Pancreas (tissue), 10 donors: Measurements from ENCODE around the gene DAB2IP. TPM values are rescaled to one million over a fixed set of nuclear protein-coding genes. Genes with fewer than 3 reads are reported as not detected.

ENCODE experiments used
- ATAC-seq, 4 donors: fragments of 200-7000 bp; cut with Tn5 transposase; one replicate each; pipeline versions ENCODE4 v1.8.0 to v1.9.1; 2020; ENCODE audit warnings: mild to moderate bottlenecking in 4 of 4, moderate library complexity in 4 of 4
- DNase-seq, 6 donors: peaks; one replicate each; pipeline ENCODE4 v3.0.0-alpha.2; 2020
- FAIRE-seq: peaks from 2 replicates; lab custom pipeline; 2012; peaks lifted over from hg19 to GRCh38; lab: Jason Lieb, UNC
- H3K27ac ChIP-seq, 4 donors: fragments of 200-600 bp; sonication (generic); 1 replicate in 3 of 4; 2 replicates in 1 of 4; pipeline versions ENCODE4 v1.5.0 to v1.8.0; 2020
- H3K27me3 ChIP-seq, 4 donors: fragments of 200-600 bp; one replicate each; pipeline ENCODE4 v1.8.0; 2021
- H3K36me3 ChIP-seq, 3 donors: fragments of 200-600 bp; sonication (generic) in 1 of 3; one replicate each; pipeline versions ENCODE4 v1.5.0 to v1.8.0; 2020 to 2021
- H3K4me1 ChIP-seq, 3 donors: fragments of 200-600 bp; one replicate each; pipeline ENCODE4 v1.8.0; 2021
- H3K4me3 ChIP-seq, 4 donors: fragments of 200-600 bp; sonication (generic) in 2 of 4; one replicate each; pipeline versions ENCODE4 v1.5.0 to v1.8.0; 2020 to 2021
- H3K9me3 ChIP-seq, 4 donors: fragments of 200-600 bp; one replicate each; pipeline ENCODE4 v1.8.0; 2021
- CTCF ChIP-seq, 4 donors: fragments of 200-600 bp; sonication (generic) in 3 of 4; IDR thresholded peaks; one replicate each; pipeline versions ENCODE4 v1.5.0 to v1.8.0; 2021; ENCODE audit warnings: antibody characterized with exemption in 4 of 4
- WGBS, 2 donors: extraction: QIAGEN DNeasy Blood & Tissue Kit; methylation state at CpG; one replicate each; pipeline ENCODE4 v1.1.7; 2013; 5-methylcytosine and 5-hydroxymethylcytosine counted together
- intact Hi-C, 3 donors: fragments of 100-400 bp; cut with DNase I; formaldehyde crosslinking; loops; one replicate each; pipeline versions ENCODE4 v1.11.1 to v1.14.2; 2022
- polyA plus RNA-seq, 2 donors: library from polyadenylated mRNA; stranded (reverse); fragments of 200-250 nt; gene quantifications; one replicate each; pipeline ENCODE4 v1.2.3, GENCODE V29; 2013
- total RNA-seq, 6 donors: library from RNA; stranded (reverse); fragmentation: NEBNext Ultra II Directional in 4 of 6; extraction: Animal tissue kit (Norgen Biotek cat#: 25700) in 4 of 6; gene quantifications; one replicate each; pipeline versions ENCODE4 v1.2.1 to v1.2.4, GENCODE V29; 2021 to 2023
- donor health status: healthy with polysubstance abuse.
- donor health status: DM: no; HTN: no; CAD: no; lungs with moderate emphysema.
- donor health status: DM: no; HTN: no; CAD: no.
- donor health status: control.
- donor health status: control.
- donor health status: Bipolar disorder and iron deficiency.
- donor health status: DM: yes; HTN: yes; CAD: no.
- donor health status: DM: no; HTN: no; CAD: no.
- donor health status: DM: no; HTN: no; CAD: no.
- donor health status: DM: yes; HTN: yes; CAD: no.

The DAB2IP gene
- total and polyA plus RNA-seq, 8 donors: 14.7 to 52.1 (median 25.3) TPM

GRCh38 chr9:121812159-121812735 is 160.8 kb downstream of the DAB2IP start:
- TF ChIP-seq CTCF (IDR thresholded peaks at IDR 0.05): no peak
- Histone ChIP-seq H3K36me3 (no peaks in the 10 kb centered on the region), H3K9me3 (no peaks in the 10 kb centered on the region), H3K4me1 (no peaks in the 10 kb centered on the region), H3K27me3 (no peaks in the 10 kb centered on the region), H3K4me3 (no peak overlapping the region), H3K27ac (no peak overlapping the region)
- FAIRE-seq (no peak), ATAC-seq (no peak), DNase-seq (no peak)
- intact Hi-C loops: no loop called here
- WGBS, 2 donors: 79 to 82% methylated on average over 12 of the region's 12 CpGs

DNA sequence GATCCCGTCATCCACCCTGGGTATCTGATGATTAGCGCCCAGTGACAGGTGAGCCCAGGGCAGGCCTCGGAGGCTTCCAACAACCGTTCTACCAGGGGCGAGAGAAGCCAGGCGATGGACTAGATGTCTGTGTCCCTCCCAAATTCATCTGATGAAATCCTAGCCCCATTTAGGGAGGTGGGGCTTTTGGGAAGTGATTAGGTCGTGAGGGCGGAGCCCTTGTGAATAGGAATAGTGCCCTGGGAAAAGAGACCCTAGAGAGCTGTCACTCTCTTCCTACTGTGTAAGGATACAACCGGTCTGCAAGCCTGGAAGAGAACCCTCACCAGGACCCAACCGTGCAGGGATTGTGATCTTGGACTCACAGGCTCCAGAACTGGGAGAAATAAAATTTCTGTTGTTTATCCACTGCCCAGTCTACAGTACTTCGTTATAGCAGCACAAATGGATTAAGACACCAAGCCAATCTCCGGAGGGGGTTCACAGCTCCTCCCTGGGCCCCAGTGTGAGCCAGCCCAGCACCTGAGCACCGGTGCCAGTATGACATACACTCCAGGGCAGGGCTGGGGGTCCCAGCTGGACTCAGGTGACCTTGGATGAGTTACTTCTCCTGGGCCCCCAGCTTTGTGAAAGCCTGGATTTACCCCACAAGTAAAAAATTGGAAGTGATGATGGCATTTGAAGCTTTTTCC is 162.2 kb downstream of the DAB2IP start:
- no peak for DNase-seq

GRCh38 chr9:121814594-121814993 is 163.2 kb downstream of the DAB2IP start:
- WGBS, 2 donors: 82 to 86% methylated on average over 11 of the region's 11 CpGs
- TF ChIP-seq CTCF (IDR thresholded peaks at IDR 0.05): no peak
- H3K27me3 ChIP-seq: no peaks in the 10 kb centered on the region
- FAIRE-seq (no peak), ATAC-seq (no peak), DNase-seq (no peak)
- no peaks in the 10 kb centered on the region for H3K4me1 ChIP-seq
- H3K9me3 ChIP-seq: no peaks in the 10 kb centered on the region
- no peaks in the 10 kb centered on the region for H3K36me3 ChIP-seq
- no peak overlapping the region for H3K4me3 ChIP-seq
- H3K27ac ChIP-seq: no peak overlapping the region
- intact Hi-C loops: no loop called here

More for the DNA sequence above, 162.2 kb downstream of the DAB2IP start:
- Histone ChIP-seq H3K27me3 (no peaks in the 10 kb centered on the region), H3K4me1 (no peaks in the 10 kb centered on the region), H3K27ac (no peak overlapping the region), H3K36me3 (no peaks in the 10 kb centered on the region), H3K9me3 (no peaks in the 10 kb centered on the region), H3K4me3 (no peak overlapping the region)
- ATAC-seq (no peak), FAIRE-seq (no peak)
- no peak for TF ChIP-seq CTCF (IDR thresholded peaks at IDR 0.05)
- intact Hi-C loops: no loop called here
- WGBS, 2 donors: 85 to 86% methylated on average over 13 of the region's 13 CpGs

- Histone ChIP-seq H3K36me3 (no peaks in the 10 kb centered on the region), H3K4me1 (no peaks in the 10 kb centered on the region), H3K4me3 (no peak overlapping the region), H3K9me3 (no peaks in the 10 kb centered on the region), H3K27me3 (no peaks in the 10 kb centered on the region), H3K27ac (no peak overlapping the region)
- WGBS, 2 donors: 77 to 78% methylated on average over 6 of the region's 6 CpGs
- no peak for TF ChIP-seq CTCF (IDR thresholded peaks at IDR 0.05)
- ATAC-seq: no peak
- intact Hi-C loops: no loop called here
- no peak for DNase-seq
- FAIRE-seq: no peak
These were observed 163.7 kb downstream of the DAB2IP start for GRCh38 chr9:121815084-121815483.
